ENCODE measurements around the gene ERI2. TPM values are rescaled to one million over a fixed set of nuclear protein-coding genes. Genes with fewer than 3 reads are reported as not detected.
"Not testable (repeated sequence)": the region's sequence is repeated elsewhere in the genome, so short reads cannot be mapped to it uniquely, and the experiment has no call there.

Gene ERI2
- total RNA-seq, 2 experiments from 2014 or later, result 17.6 to 19.8 TPM

GRCh38 chr16:20764448-20764847 is 41.8 kb downstream of the ERI2 start:
- Mint-ChIP-seq H3K4me1 (peaks cover 22% of the 10 kb centered on the region), H3K9me3 (ENCODE audit: low read depth) (peaks cover 14% of the 10 kb centered on the region)
- H3K27ac Mint-ChIP-seq; DNase-seq; H3K4me3 Mint-ChIP-seq; H3K36me3 Mint-ChIP-seq (ENCODE audit: low read depth); H3K27me3 Mint-ChIP-seq; intact Hi-C loops (cut with DNase I, micrococcal nuclease); ATAC-seq: not testable (repeated sequence)
- POLR2A ChIA-PET, result interaction anchor here (1.2 kb wide), 1 partner anchor 14 kb away, joined by 3 read pairs; no protein-coding TSS in a partner anchor
- CTCF ChIA-PET, result interaction anchor here (1.3 to 1.4 kb wide), 2 partner anchors 19 to 35 kb away, joined by 3 to 6 read pairs; no protein-coding TSS in a partner anchor

- intact Hi-C loops (cut with DNase I, micrococcal nuclease), result loop anchor here (1.0 kb wide), 1 partner anchor 22 kb away; the partner anchor contains the start of gene THUMPD1 (in 2 of the 2)
- peaks cover 22% of the 10 kb centered on the region for H3K4me1 Mint-ChIP-seq
- ATAC-seq (peak; percentile 99), DNase-seq (peak; percentile 75)
- no peaks in the 10 kb centered on the region for H3K27me3 Mint-ChIP-seq
- peaks cover 9% of the 10 kb centered on the region for H3K36me3 Mint-ChIP-seq (ENCODE audit: low read depth)
- peaks cover 14% of the 10 kb centered on the region for H3K9me3 Mint-ChIP-seq (ENCODE audit: low read depth)
- ChIA-PET POLR2A (interaction anchor here (0.9 to 1.2 kb wide), 2 partner anchors 14 to 394 kb away, joined by 3 to 5 read pairs; no protein-coding TSS in a partner anchor), CTCF (interaction anchor here (0.9 to 1.4 kb wide), 2 partner anchors 36 to 379 kb away, joined by 3 read pairs; no protein-coding TSS in a partner anchor)
- peak within 1 kb of the TSS; percentile 93 for H3K27ac Mint-ChIP-seq
- H3K4me3 Mint-ChIP-seq, result peak within 1 kb of the TSS; percentile 83
Measured at GRCh38 chr16:20763461-20764232, 42.6 kb downstream of the ERI2 start, which contains the start of gene ACSM3. TSS of gene ACSM3 (plus strand) at chr16:20764014. CDS start at chr16:20770035, 6,021 bp downstream.

GRCh38 chr16:20762404-20763123 is 43.7 kb downstream of the ERI2 start:
- DNase-seq (no peak), ATAC-seq (no peak)
- H3K9me3 Mint-ChIP-seq (ENCODE audit: low read depth), result peaks cover 14% of the 10 kb centered on the region
- H3K4me3 Mint-ChIP-seq, result peak overlapping the region; percentile 83
- intact Hi-C loops (cut with DNase I, micrococcal nuclease), result loop anchor here (1.0 kb wide), 1 partner anchor 21 kb away; the partner anchor contains the start of gene THUMPD1 (in 2 of the 2)
- peak overlapping the region; percentile 93 for H3K27ac Mint-ChIP-seq
- peaks cover 22% of the 10 kb centered on the region for H3K4me1 Mint-ChIP-seq
- POLR2A ChIA-PET, result no interaction called here
- peaks cover 9% of the 10 kb centered on the region for H3K36me3 Mint-ChIP-seq (ENCODE audit: low read depth)
- CTCF ChIA-PET, result no interaction called here
- no peaks in the 10 kb centered on the region for H3K27me3 Mint-ChIP-seq

- H3K4me3 Mint-ChIP-seq, result no peak overlapping the region
- ATAC-seq (no peak), DNase-seq (no peak)
- peaks cover 9% of the 10 kb centered on the region for H3K36me3 Mint-ChIP-seq (ENCODE audit: low read depth)
- H3K27me3 Mint-ChIP-seq, result no peaks in the 10 kb centered on the region
- POLR2A ChIA-PET, result no interaction called here
- CTCF ChIA-PET, result no interaction called here
- no peak overlapping the region for H3K27ac Mint-ChIP-seq
- H3K9me3 Mint-ChIP-seq (ENCODE audit: low read depth), result peaks cover 14% of the 10 kb centered on the region
- H3K4me1 Mint-ChIP-seq, result peaks cover 22% of the 10 kb centered on the region
- intact Hi-C loops (cut with DNase I, micrococcal nuclease), result no loop called here
Measured at GRCh38 chr16:20761175-20761574, 45.1 kb downstream of the ERI2 start.

GRCh38 chr16:20760346-20760745 is 45.9 kb downstream of the ERI2 start:
- ATAC-seq, result no peak

GRCh38 chr16:20755799-20756198 is 50.5 kb downstream of the ERI2 start:
- ATAC-seq; POLR2A ChIA-PET; H3K27me3 Mint-ChIP-seq; H3K27ac Mint-ChIP-seq; H3K4me1 Mint-ChIP-seq; H3K9me3 Mint-ChIP-seq (ENCODE audit: low read depth); DNase-seq; intact Hi-C loops (cut with DNase I, micrococcal nuclease); CTCF ChIA-PET; H3K4me3 Mint-ChIP-seq; H3K36me3 Mint-ChIP-seq (ENCODE audit: low read depth): not testable (repeated sequence)

More at GRCh38 chr16:20760346-20760745, 45.9 kb downstream of the ERI2 start:
- intact Hi-C loops (cut with DNase I, micrococcal nuclease), result no loop called here
- ChIA-PET POLR2A (no interaction called here), CTCF (no interaction called here)
- Mint-ChIP-seq H3K27me3 (peaks cover 1% of the 10 kb centered on the region), H3K36me3 (ENCODE audit: low read depth) (peaks cover 9% of the 10 kb centered on the region), H3K9me3 (ENCODE audit: low read depth) (peaks cover 14% of the 10 kb centered on the region), H3K27ac (no peak overlapping the region), H3K4me3 (no peak overlapping the region), H3K4me1 (peaks cover 22% of the 10 kb centered on the region)
- no peak for DNase-seq

- CTCF ChIA-PET, result interaction anchor here (0.6 kb wide), 1 partner anchor 19 kb away, joined by 3 read pairs; no protein-coding TSS in a partner anchor
- peaks cover 7% of the 10 kb centered on the region for H3K9me3 Mint-ChIP-seq (ENCODE audit: low read depth)
- POLR2A ChIA-PET, result no interaction called here
- no peak overlapping the region for H3K4me3 Mint-ChIP-seq
- DNase-seq (no peak), ATAC-seq (no peak)
- H3K36me3 Mint-ChIP-seq (ENCODE audit: low read depth), result peaks cover 4% of the 10 kb centered on the region
- H3K27ac Mint-ChIP-seq, result no peak overlapping the region
- intact Hi-C loops (cut with DNase I, micrococcal nuclease), result no loop called here
- peaks cover 1% of the 10 kb centered on the region for H3K27me3 Mint-ChIP-seq
- H3K4me1 Mint-ChIP-seq, result no peaks in the 10 kb centered on the region
Measured at GRCh38 chr16:20755238-20755637, 51.0 kb downstream of the ERI2 start.

- Mint-ChIP-seq H3K36me3 (ENCODE audit: low read depth) (no peaks in the 10 kb centered on the region), H3K9me3 (ENCODE audit: low read depth) (no peaks in the 10 kb centered on the region), H3K27me3 (peaks cover 1% of the 10 kb centered on the region), H3K27ac (no peak overlapping the region), H3K4me3 (no peak overlapping the region), H3K4me1 (no peaks in the 10 kb centered on the region)
- ChIA-PET POLR2A (no interaction called here), CTCF (no interaction called here)
- ATAC-seq (no peak), DNase-seq (no peak)
- intact Hi-C loops (cut with DNase I, micrococcal nuclease), result no loop called here
Measured at GRCh38 chr16:20753727-20754126, 52.5 kb downstream of the ERI2 start.

GRCh38 chr16:20750558-20750957 is 55.7 kb downstream of the ERI2 start:
- H3K4me3 Mint-ChIP-seq, result no peak overlapping the region
- CTCF ChIA-PET, result no interaction called here
- no peaks in the 10 kb centered on the region for H3K4me1 Mint-ChIP-seq
- DNase-seq (no peak), ATAC-seq (no peak)
- H3K27ac Mint-ChIP-seq, result no peak overlapping the region
- no peaks in the 10 kb centered on the region for H3K36me3 Mint-ChIP-seq (ENCODE audit: low read depth)
- intact Hi-C loops (cut with DNase I, micrococcal nuclease), result no loop called here
- H3K27me3 Mint-ChIP-seq, result no peaks in the 10 kb centered on the region
- peaks cover 8% of the 10 kb centered on the region for H3K9me3 Mint-ChIP-seq (ENCODE audit: low read depth)
- POLR2A ChIA-PET, result interaction anchor here (0.6 kb wide), 1 partner anchor 94 kb away, joined by 3 read pairs; no protein-coding TSS in a partner anchor

- intact Hi-C loops (cut with DNase I, micrococcal nuclease), result no loop called here
- no peaks in the 10 kb centered on the region for H3K36me3 Mint-ChIP-seq (ENCODE audit: low read depth)
- DNase-seq (no peak), ATAC-seq (no peak)
- ChIA-PET CTCF (no interaction called here), POLR2A (no interaction called here)
- peaks cover 8% of the 10 kb centered on the region for H3K9me3 Mint-ChIP-seq (ENCODE audit: low read depth)
- H3K4me1 Mint-ChIP-seq, result no peaks in the 10 kb centered on the region
- H3K27me3 Mint-ChIP-seq, result no peaks in the 10 kb centered on the region
- no peak overlapping the region for H3K4me3 Mint-ChIP-seq
- H3K27ac Mint-ChIP-seq, result no peak overlapping the region
Measured at GRCh38 chr16:20749474-20749873, 56.8 kb downstream of the ERI2 start.

GRCh38 chr16:20747030-20747816 is 59.0 kb downstream of the ERI2 start:
- CTCF ChIA-PET, result no interaction called here
- DNase-seq (no peak), ATAC-seq (no peak)
- H3K9me3 Mint-ChIP-seq (ENCODE audit: low read depth), result peaks cover 8% of the 10 kb centered on the region
- POLR2A ChIA-PET, result no interaction called here
- no peaks in the 10 kb centered on the region for H3K4me1 Mint-ChIP-seq
- H3K27me3 Mint-ChIP-seq, result no peaks in the 10 kb centered on the region
- intact Hi-C loops (cut with DNase I, micrococcal nuclease), result no loop called here
- H3K36me3 Mint-ChIP-seq (ENCODE audit: low read depth), result no peaks in the 10 kb centered on the region
- H3K27ac Mint-ChIP-seq, result no peak overlapping the region
- no peak overlapping the region for H3K4me3 Mint-ChIP-seq
